ENCODE data around the gene TSHZ2. TPM values are rescaled to one million over a fixed set of nuclear protein-coding genes. Genes with fewer than 3 reads are reported as not detected.

TSHZ2 gene
- total RNA-seq, 3 donors from 2014 or later, result 31.7 to 106 (median 59.6) TPM

GRCh38 chr20:52941808-52942207 is 30.4 kb upstream of the TSHZ2 start:
- DNase-seq (ENCODE audit: low spot score in 2 of 2), result no peak
- intact Hi-C loops (cut with DNase I; ENCODE audit: low total_unique reads), result loop anchor here (5.0 kb wide), 1 partner anchor 630 kb away; no protein-coding TSS in a partner anchor
- Histone ChIP-seq H3K4me3 (no peak overlapping the region), H3K9me3 (no peaks in the 10 kb centered on the region), H3K27ac (no peak overlapping the region), H3K27me3 (no peaks in the 10 kb centered on the region), H3K36me3 (no peaks in the 10 kb centered on the region), H3K4me1 (no peaks in the 10 kb centered on the region)
- TF ChIP-seq POLR2AphosphoS5 (IDR thresholded peaks at IDR 0.05) (no peak), POLR2A (IDR thresholded peaks at IDR 0.05) (no peak)
- TF ChIP-seq, protein P1, sequence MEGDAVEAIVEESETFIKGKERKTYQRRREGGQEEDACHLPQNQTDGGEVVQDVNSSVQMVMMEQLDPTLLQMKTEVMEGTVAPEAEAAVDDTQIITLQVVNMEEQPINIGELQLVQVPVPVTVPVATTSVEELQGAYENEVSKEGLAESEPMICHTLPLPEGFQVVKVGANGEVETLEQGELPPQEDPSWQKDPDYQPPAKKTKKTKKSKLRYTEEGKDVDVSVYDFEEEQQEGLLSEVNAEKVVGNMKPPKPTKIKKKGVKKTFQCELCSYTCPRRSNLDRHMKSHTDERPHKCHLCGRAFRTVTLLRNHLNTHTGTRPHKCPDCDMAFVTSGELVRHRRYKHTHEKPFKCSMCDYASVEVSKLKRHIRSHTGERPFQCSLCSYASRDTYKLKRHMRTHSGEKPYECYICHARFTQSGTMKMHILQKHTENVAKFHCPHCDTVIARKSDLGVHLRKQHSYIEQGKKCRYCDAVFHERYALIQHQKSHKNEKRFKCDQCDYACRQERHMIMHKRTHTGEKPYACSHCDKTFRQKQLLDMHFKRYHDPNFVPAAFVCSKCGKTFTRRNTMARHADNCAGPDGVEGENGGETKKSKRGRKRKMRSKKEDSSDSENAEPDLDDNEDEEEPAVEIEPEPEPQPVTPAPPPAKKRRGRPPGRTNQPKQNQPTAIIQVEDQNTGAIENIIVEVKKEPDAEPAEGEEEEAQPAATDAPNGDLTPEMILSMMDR (IDR thresholded peaks at IDR 0.05), result no peak

DNA sequence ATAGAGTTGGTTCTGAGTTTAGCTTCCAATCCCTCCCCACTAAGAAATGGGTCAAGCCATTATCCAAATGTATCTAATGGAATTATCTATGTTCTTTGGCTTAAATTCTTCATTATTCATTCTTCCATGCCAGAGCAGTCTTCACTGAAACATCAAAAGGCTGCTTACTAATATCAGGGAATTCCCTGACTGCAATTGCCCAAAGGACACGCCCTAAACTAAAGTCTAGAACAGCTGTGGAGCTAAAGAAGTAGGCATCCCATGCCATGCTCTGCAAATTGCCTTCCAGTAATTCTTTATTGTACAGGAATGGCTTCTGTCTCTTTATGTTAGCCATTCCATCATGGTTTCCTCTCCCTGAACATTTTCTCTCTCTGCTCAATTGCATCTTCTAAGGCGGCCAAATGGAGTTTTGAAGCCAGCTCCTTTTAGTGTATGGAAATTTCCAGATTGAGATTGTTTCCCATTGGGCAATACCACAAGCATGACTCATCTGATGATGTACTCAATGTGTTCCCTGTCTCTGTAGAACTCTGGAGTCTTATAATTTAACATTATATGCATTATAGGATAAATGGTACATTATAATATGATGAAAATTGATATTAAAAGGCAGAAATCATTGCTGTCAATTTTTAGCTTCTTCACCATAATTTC is 28.8 kb upstream of the TSHZ2 start:
- Histone ChIP-seq H3K4me1 (no peaks in the 10 kb centered on the region), H3K27me3 (no peaks in the 10 kb centered on the region), H3K4me3 (no peak overlapping the region), H3K9me3 (no peaks in the 10 kb centered on the region), H3K27ac (no peak overlapping the region), H3K36me3 (no peaks in the 10 kb centered on the region)
- intact Hi-C loops (cut with DNase I; ENCODE audit: low total_unique reads), result loop anchor here (5.0 kb wide), 1 partner anchor 629 kb away; no protein-coding TSS in a partner anchor
- no peak for TF ChIP-seq POLR2A (IDR thresholded peaks at IDR 0.05)
- TF ChIP-seq, protein P1 (IDR thresholded peaks at IDR 0.05), result no peak
- no peak for DNase-seq (ENCODE audit: low spot score in 2 of 2)

DNA sequence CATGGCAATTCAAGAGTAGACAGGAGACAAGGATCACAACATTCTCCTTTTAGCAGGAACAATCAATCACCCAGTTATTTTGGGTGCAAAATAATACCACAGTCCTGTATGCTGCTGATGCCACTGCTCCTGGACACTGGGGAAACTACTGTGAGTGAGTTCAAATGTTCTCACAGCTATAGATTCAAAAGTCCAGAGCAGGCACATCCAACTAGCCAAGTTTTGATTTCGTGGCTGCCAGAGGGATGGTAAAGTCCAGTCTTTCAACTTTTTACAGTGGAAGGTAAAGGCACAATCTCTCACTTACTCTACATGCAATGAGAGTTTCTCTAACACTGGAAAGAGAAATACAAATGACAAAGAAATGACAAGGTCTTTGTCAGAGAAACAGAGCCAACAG is 26.9 kb upstream of the TSHZ2 start:
- TF ChIP-seq, protein P1 (IDR thresholded peaks at IDR 0.05), result no peak
- TF ChIP-seq POLR2A (IDR thresholded peaks at IDR 0.05) (no peak), POLR2AphosphoS5 (IDR thresholded peaks at IDR 0.05) (no peak)
- peak overlapping the region in 1 of 2 donors; percentile 71 for H3K27ac ChIP-seq
- DNase-seq (ENCODE audit: low spot score in 2 of 2), result no peak
- no peaks in the 10 kb centered on the region for H3K4me1 ChIP-seq
- intact Hi-C loops (cut with DNase I; ENCODE audit: low total_unique reads), result no loop called here
- H3K4me3 ChIP-seq, result no peak overlapping the region
- H3K27me3 ChIP-seq, result no peaks in the 10 kb centered on the region
- H3K9me3 ChIP-seq, result no peaks in the 10 kb centered on the region
- no peaks in the 10 kb centered on the region for H3K36me3 ChIP-seq

- no peak for DNase-seq (ENCODE audit: low spot score in 2 of 2)
- H3K9me3 ChIP-seq, result no peaks in the 10 kb centered on the region
- H3K36me3 ChIP-seq, result no peaks in the 10 kb centered on the region
- intact Hi-C loops (cut with DNase I; ENCODE audit: low total_unique reads), result no loop called here
- H3K4me1 ChIP-seq, result no peaks in the 10 kb centered on the region
- peak overlapping the region; percentile 59 to 71 for H3K27ac ChIP-seq
- H3K4me3 ChIP-seq, result no peak overlapping the region
- no peaks in the 10 kb centered on the region for H3K27me3 ChIP-seq
- TF ChIP-seq, protein P1 (IDR thresholded peaks at IDR 0.05), result no peak
- TF ChIP-seq POLR2AphosphoS5 (IDR thresholded peaks at IDR 0.05) (no peak), POLR2A (IDR thresholded peaks at IDR 0.05) (no peak)
Observed at GRCh38 chr20:52945862-52946522, 26.2 kb upstream of the TSHZ2 start.

DNA sequence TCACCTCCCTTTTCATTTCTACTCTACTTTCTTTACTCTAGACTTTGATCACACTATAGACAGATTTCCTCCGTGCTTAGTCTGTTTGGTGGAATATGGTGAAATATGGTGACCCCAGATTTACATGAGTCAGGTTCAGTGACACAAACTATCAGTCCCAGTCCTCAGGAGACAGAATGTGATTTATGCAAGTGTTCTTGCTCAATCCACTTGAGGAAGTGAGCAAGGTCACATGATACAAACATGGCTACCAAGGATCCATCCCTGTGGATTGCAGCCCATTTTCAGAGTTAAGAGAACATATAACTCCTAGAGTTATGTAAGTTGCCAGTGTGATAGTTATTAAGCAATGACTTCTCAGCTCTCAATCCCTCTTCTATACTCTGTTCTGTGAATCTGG is 23.7 kb upstream of the TSHZ2 start:
- Histone ChIP-seq H3K27ac (no peak overlapping the region), H3K9me3 (no peaks in the 10 kb centered on the region), H3K4me1 (no peaks in the 10 kb centered on the region), H3K36me3 (no peaks in the 10 kb centered on the region), H3K27me3 (no peaks in the 10 kb centered on the region), H3K4me3 (no peak overlapping the region)
- TF ChIP-seq POLR2AphosphoS5 (IDR thresholded peaks at IDR 0.05), result no peak
- no peak for TF ChIP-seq POLR2A (IDR thresholded peaks at IDR 0.05)
- TF ChIP-seq, protein P1 (IDR thresholded peaks at IDR 0.05), result no peak
- DNase-seq (ENCODE audit: low spot score in 2 of 2), result no peak
- intact Hi-C loops (cut with DNase I; ENCODE audit: low total_unique reads), result no loop called here

Data from breast epithelium (tissue), 4 donors.